HEK293 (cell line): ENCODE measurements around the gene COL11A2.

ENCODE experiments used
- BCL11B ChIP-seq: fragments of 450-650 bp; formaldehyde crosslinking; IDR thresholded peaks from 2 replicates; pipeline ENCODE4 v1.5.1; 2016; ENCODE audit warnings: low read depth, missing biosample characterization, missing genetic modification characterization
- GLIS1 ChIP-seq: fragments of 450-650 bp; formaldehyde crosslinking; IDR thresholded peaks from 2 replicates; pipeline ENCODE4 v1.5.1; 2016; ENCODE audit warnings: missing biosample characterization, missing genetic modification characterization
- GLIS2 ChIP-seq: fragments of 450-650 bp; formaldehyde crosslinking; IDR thresholded peaks from 2 replicates; pipeline ENCODE4 v1.5.1; 2016; ENCODE audit warnings: missing biosample characterization, missing genetic modification characterization
- SALL2 ChIP-seq: fragments of 450-650 bp; formaldehyde crosslinking; IDR thresholded peaks from 2 replicates; pipeline ENCODE4 v1.5.0; 2017; ENCODE audit warnings: missing biosample characterization, mild to moderate bottlenecking, missing genetic modification characterization, borderline replicate concordance
- SCRT1 ChIP-seq: fragments of 450-650 bp; formaldehyde crosslinking; IDR thresholded peaks from 2 replicates; pipeline ENCODE4 v1.5.1; 2016; ENCODE audit warnings: missing biosample characterization, missing genetic modification characterization, borderline replicate concordance
- SETDB1 ChIP-seq: IDR thresholded peaks from one replicate; pipeline ENCODE4 v1.6.1; 2017; ENCODE audit warnings: mild to moderate bottlenecking, low read length, moderate library complexity, mixed read lengths; ENCODE audit not compliant: insufficient read length
- SP7 ChIP-seq: fragments of 450-650 bp; formaldehyde crosslinking; IDR thresholded peaks from 2 replicates; pipeline ENCODE4 v1.5.1; 2016; ENCODE audit warnings: missing biosample characterization, missing genetic modification characterization
- ZBTB20 ChIP-seq: fragments of 450-650 bp; formaldehyde crosslinking; IDR thresholded peaks from 2 replicates; pipeline ENCODE4 v1.5.1; 2016; ENCODE audit warnings: missing biosample characterization, missing genetic modification characterization
- ZIC2 ChIP-seq: fragments of 450-650 bp; formaldehyde crosslinking; IDR thresholded peaks from 2 replicates; pipeline ENCODE4 v1.5.1; 2016; ENCODE audit warnings: missing biosample characterization, missing genetic modification characterization
- ZNF155 ChIP-seq: fragments of 450-650 bp; formaldehyde crosslinking; IDR thresholded peaks from 2 replicates; pipeline ENCODE4 v1.5.1; 2016; ENCODE audit warnings: missing biosample characterization, missing genetic modification characterization
- ZNF211 ChIP-seq: fragments of 450-650 bp; formaldehyde crosslinking; IDR thresholded peaks from 2 replicates; pipeline ENCODE4 v1.5.1; 2016; ENCODE audit warnings: low read depth, missing biosample characterization, missing genetic modification characterization
- ZNF350 ChIP-seq: fragments of 450-650 bp; formaldehyde crosslinking; IDR thresholded peaks from 2 replicates; pipeline ENCODE4 v1.5.0; 2017; ENCODE audit warnings: missing biosample characterization, mild to moderate bottlenecking, missing genetic modification characterization
- ZNF510 ChIP-seq: fragments of 450-650 bp; formaldehyde crosslinking; IDR thresholded peaks from 2 replicates; pipeline ENCODE4 v1.5.1; 2018; ENCODE audit warnings: mild to moderate bottlenecking, missing genetic modification characterization, missing biosample characterization; ENCODE audit not compliant: insufficient replicate concordance
- ZNF529 ChIP-seq: fragments of 450-650 bp; formaldehyde crosslinking; IDR thresholded peaks from 2 replicates; pipeline ENCODE4 v1.5.1; 2017; ENCODE audit warnings: missing genetic modification characterization, missing biosample characterization; ENCODE audit not compliant: insufficient replicate concordance
- ZNF776 ChIP-seq: fragments of 450-650 bp; formaldehyde crosslinking; IDR thresholded peaks from 2 replicates; pipeline ENCODE4 v1.5.0; 2017; ENCODE audit warnings: missing biosample characterization, missing genetic modification characterization, borderline replicate concordance
- ZNF843 ChIP-seq: fragments of 450-650 bp; formaldehyde crosslinking; IDR thresholded peaks from 2 replicates; pipeline ENCODE4 v1.5.1; 2016; ENCODE audit warnings: missing biosample characterization, missing genetic modification characterization
- TF ChIP-seq, protein P1 (sequence below): fragments of 450-650 bp; formaldehyde crosslinking; IDR thresholded peaks from 2 replicates; pipeline ENCODE4 v1.5.1; 2017; ENCODE audit warnings: missing biosample characterization, missing genetic modification characterization
- TF ChIP-seq, protein P2 (sequence below): fragments of 450-650 bp; formaldehyde crosslinking; IDR thresholded peaks from 2 replicates; pipeline ENCODE4 v1.5.1; 2016; ENCODE audit warnings: missing biosample characterization, missing genetic modification characterization, low read depth
- TF ChIP-seq, protein P3 (sequence below): fragments of 450-650 bp; formaldehyde crosslinking; IDR thresholded peaks from 2 replicates; pipeline ENCODE4 v1.5.0; 2017; ENCODE audit warnings: missing biosample characterization, missing genetic modification characterization, borderline replicate concordance
- TF ChIP-seq, protein P4 (sequence below): fragments of 450-650 bp; formaldehyde crosslinking; IDR thresholded peaks from 2 replicates; pipeline ENCODE4 v1.5.1; 2016; ENCODE audit warnings: missing biosample characterization, missing genetic modification characterization
- TF ChIP-seq, protein P5 (sequence below): fragments of 450-650 bp; formaldehyde crosslinking; IDR thresholded peaks from 2 replicates; pipeline ENCODE4 v1.5.1; 2017; ENCODE audit warnings: missing biosample characterization, mild to moderate bottlenecking, missing genetic modification characterization, moderate library complexity
- TF ChIP-seq, protein P6 (sequence below): fragments of 450-650 bp; formaldehyde crosslinking; IDR thresholded peaks from 2 replicates; pipeline ENCODE4 v1.5.1; 2016; ENCODE audit warnings: missing biosample characterization, missing genetic modification characterization, borderline replicate concordance

The COL11A2 gene

DNA sequence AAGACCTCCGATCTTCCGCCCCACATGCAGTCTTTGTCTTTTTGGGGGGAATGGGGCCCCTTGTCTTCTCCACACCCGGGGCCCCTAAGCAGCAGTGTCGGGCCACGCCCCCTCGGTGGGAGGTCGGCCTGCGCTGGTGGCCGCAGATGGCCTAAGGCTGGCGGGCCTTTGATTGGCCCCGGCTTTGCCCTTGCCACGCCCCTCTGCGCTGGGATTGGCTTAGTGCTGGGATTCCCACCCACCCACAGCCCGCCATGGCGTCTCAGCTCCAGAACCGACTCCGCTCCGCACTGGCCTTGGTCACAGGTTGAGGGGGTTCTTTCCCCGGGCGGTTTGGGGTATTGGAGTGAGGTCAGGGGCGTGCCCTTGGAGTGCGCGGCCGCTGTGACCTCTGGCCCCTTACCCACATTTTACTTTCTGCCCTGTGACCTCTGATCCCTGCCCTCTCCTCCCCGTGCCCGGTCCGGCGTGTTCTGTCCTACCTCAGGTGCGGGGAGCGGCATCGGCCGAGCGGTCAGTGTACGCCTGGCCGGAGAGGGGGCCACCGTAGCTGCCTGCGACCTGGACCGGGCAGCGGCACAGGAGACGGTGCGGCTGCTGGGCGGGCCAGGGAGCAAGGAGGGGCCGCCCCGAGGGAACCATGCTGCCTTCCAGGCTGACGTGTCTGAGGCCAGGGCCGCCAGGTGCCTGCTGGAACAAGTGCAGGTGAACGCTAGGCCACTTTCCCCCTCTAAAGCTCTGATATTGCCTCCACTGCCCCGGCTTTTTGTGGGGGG is 12.3 kb upstream of the COL11A2 start, which contains the start of gene HSD17B8 (continued):
- TF ChIP-seq, protein P1, sequence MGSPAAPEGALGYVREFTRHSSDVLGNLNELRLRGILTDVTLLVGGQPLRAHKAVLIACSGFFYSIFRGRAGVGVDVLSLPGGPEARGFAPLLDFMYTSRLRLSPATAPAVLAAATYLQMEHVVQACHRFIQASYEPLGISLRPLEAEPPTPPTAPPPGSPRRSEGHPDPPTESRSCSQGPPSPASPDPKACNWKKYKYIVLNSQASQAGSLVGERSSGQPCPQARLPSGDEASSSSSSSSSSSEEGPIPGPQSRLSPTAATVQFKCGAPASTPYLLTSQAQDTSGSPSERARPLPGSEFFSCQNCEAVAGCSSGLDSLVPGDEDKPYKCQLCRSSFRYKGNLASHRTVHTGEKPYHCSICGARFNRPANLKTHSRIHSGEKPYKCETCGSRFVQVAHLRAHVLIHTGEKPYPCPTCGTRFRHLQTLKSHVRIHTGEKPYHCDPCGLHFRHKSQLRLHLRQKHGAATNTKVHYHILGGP = no peak
- TF ChIP-seq, protein P2, sequence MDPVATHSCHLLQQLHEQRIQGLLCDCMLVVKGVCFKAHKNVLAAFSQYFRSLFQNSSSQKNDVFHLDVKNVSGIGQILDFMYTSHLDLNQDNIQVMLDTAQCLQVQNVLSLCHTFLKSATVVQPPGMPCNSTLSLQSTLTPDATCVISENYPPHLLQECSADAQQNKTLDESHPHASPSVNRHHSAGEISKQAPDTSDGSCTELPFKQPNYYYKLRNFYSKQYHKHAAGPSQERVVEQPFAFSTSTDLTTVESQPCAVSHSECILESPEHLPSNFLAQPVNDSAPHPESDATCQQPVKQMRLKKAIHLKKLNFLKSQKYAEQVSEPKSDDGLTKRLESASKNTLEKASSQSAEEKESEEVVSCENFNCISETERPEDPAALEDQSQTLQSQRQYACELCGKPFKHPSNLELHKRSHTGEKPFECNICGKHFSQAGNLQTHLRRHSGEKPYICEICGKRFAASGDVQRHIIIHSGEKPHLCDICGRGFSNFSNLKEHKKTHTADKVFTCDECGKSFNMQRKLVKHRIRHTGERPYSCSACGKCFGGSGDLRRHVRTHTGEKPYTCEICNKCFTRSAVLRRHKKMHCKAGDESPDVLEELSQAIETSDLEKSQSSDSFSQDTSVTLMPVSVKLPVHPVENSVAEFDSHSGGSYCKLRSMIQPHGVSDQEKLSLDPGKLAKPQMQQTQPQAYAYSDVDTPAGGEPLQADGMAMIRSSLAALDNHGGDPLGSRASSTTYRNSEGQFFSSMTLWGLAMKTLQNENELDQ (tag by site-specific recombination) = no peak
- TF ChIP-seq ZBTB20 = peak; percentile 96
- TF ChIP-seq, protein P3, sequence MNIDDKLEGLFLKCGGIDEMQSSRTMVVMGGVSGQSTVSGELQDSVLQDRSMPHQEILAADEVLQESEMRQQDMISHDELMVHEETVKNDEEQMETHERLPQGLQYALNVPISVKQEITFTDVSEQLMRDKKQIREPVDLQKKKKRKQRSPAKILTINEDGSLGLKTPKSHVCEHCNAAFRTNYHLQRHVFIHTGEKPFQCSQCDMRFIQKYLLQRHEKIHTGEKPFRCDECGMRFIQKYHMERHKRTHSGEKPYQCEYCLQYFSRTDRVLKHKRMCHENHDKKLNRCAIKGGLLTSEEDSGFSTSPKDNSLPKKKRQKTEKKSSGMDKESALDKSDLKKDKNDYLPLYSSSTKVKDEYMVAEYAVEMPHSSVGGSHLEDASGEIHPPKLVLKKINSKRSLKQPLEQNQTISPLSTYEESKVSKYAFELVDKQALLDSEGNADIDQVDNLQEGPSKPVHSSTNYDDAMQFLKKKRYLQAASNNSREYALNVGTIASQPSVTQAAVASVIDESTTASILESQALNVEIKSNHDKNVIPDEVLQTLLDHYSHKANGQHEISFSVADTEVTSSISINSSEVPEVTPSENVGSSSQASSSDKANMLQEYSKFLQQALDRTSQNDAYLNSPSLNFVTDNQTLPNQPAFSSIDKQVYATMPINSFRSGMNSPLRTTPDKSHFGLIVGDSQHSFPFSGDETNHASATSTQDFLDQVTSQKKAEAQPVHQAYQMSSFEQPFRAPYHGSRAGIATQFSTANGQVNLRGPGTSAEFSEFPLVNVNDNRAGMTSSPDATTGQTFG (tag by site-specific recombination) = no peak
- TF ChIP-seq ZIC2 (tag by site-specific recombination) = peak; percentile 50
- TF ChIP-seq ZNF211 (tag by site-specific recombination) = no peak
- no peak for TF ChIP-seq SALL2 (tag by site-specific recombination)
- peak; percentile 99 for TF ChIP-seq BCL11B
- peak; percentile 97 for TF ChIP-seq GLIS2 (tag by site-specific recombination)
- TF ChIP-seq SETDB1 = no peak
- TF ChIP-seq ZNF350 (tag by site-specific recombination) = no peak
- TF ChIP-seq ZNF776 (tag by site-specific recombination) = no peak
- no peak for TF ChIP-seq ZNF843 (tag by site-specific recombination)
- TF ChIP-seq ZNF529 (tag by site-specific recombination) = no peak
- no peak; the same call in 1 of the 2 replicates for TF ChIP-seq SCRT1
- TF ChIP-seq, protein P4, sequence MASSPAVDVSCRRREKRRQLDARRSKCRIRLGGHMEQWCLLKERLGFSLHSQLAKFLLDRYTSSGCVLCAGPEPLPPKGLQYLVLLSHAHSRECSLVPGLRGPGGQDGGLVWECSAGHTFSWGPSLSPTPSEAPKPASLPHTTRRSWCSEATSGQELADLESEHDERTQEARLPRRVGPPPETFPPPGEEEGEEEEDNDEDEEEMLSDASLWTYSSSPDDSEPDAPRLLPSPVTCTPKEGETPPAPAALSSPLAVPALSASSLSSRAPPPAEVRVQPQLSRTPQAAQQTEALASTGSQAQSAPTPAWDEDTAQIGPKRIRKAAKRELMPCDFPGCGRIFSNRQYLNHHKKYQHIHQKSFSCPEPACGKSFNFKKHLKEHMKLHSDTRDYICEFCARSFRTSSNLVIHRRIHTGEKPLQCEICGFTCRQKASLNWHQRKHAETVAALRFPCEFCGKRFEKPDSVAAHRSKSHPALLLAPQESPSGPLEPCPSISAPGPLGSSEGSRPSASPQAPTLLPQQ (tag by site-specific recombination) = no peak
- TF ChIP-seq, protein P5, sequence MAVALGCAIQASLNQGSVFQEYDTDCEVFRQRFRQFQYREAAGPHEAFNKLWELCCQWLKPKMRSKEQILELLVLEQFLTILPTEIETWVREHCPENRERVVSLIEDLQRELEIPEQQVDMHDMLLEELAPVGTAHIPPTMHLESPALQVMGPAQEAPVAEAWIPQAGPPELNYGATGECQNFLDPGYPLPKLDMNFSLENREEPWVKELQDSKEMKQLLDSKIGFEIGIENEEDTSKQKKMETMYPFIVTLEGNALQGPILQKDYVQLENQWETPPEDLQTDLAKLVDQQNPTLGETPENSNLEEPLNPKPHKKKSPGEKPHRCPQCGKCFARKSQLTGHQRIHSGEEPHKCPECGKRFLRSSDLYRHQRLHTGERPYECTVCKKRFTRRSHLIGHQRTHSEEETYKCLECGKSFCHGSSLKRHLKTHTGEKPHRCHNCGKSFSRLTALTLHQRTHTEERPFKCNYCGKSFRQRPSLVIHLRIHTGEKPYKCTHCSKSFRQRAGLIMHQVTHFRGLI (tag by site-specific recombination) = no peak
- TF ChIP-seq ZNF155 (tag by site-specific recombination) = no peak
- TF ChIP-seq GLIS1 (tag by site-specific recombination) = peak; percentile 96
- TF ChIP-seq SP7 (tag by site-specific recombination) = peak; percentile 56; the same call in 1 of the 2 replicates
- no peak for TF ChIP-seq ZNF510 (tag by site-specific recombination)
- TF ChIP-seq, protein P6, sequence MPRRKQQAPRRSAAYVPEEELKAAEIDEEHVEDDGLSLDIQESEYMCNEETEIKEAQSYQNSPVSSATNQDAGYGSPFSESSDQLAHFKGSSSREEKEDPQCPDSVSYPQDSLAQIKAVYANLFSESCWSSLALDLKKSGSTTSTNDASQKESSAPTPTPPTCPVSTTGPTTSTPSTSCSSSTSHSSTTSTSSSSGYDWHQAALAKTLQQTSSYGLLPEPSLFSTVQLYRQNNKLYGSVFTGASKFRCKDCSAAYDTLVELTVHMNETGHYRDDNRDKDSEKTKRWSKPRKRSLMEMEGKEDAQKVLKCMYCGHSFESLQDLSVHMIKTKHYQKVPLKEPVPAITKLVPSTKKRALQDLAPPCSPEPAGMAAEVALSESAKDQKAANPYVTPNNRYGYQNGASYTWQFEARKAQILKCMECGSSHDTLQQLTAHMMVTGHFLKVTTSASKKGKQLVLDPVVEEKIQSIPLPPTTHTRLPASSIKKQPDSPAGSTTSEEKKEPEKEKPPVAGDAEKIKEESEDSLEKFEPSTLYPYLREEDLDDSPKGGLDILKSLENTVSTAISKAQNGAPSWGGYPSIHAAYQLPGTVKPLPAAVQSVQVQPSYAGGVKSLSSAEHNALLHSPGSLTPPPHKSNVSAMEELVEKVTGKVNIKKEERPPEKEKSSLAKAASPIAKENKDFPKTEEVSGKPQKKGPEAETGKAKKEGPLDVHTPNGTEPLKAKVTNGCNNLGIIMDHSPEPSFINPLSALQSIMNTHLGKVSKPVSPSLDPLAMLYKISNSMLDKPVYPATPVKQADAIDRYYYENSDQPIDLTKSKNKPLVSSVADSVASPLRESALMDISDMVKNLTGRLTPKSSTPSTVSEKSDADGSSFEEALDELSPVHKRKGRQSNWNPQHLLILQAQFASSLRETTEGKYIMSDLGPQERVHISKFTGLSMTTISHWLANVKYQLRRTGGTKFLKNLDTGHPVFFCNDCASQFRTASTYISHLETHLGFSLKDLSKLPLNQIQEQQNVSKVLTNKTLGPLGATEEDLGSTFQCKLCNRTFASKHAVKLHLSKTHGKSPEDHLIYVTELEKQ (tag by site-specific recombination) = no peak
